Activated CD8-positive, alpha-beta T cell treated with anti-CD3 and anti-CD28 coated beads for 36 hours (primary cell): ENCODE measurements around the gene SSU72. TPM values are rescaled to one million over a fixed set of nuclear protein-coding genes. Genes with fewer than 3 reads are reported as not detected.

Source experiments
- ATAC-seq: fragments of 200-7000 bp; cut with Tn5 transposase; one replicate; pipeline ENCODE4 v1.10.0; 2021; ENCODE audit warnings: mild to moderate bottlenecking, moderate library complexity
- CTCF ChIA-PET: fragments of 350-600 bp; sonication (Branson Sonifier 250); formaldehyde crosslinking; loops from one replicate; lab custom pipeline; 2021; ENCODE audit warnings: antibody characterized with exemption; lab: Charles Lee
- POLR2A ChIA-PET: fragments of 350-600 bp; sonication (Branson Sonifier 250); formaldehyde crosslinking; loops from one replicate; lab custom pipeline; 2021; ENCODE audit warnings: antibody characterized with exemption; lab: Charles Lee
- DNase-seq: peaks from one replicate; pipeline ENCODE4 v3.0.0-alpha.2; 2020
- H3K27ac Mint-ChIP-seq: one replicate; pipeline ENCODE4 v1.8.0; 2021; ENCODE audit warnings: mild to moderate bottlenecking, mixed read lengths
- H3K27me3 Mint-ChIP-seq: one replicate; pipeline ENCODE4 v1.8.0; 2021; ENCODE audit warnings: mixed read lengths
- H3K36me3 Mint-ChIP-seq: one replicate; pipeline ENCODE4 v1.8.0; 2021; ENCODE audit warnings: low read depth, mixed read lengths
- H3K4me1 Mint-ChIP-seq: one replicate; pipeline ENCODE4 v1.8.0; 2021; ENCODE audit warnings: low read depth, mixed read lengths
- H3K4me3 Mint-ChIP-seq: one replicate; pipeline ENCODE4 v1.8.0; 2021; ENCODE audit warnings: mild to moderate bottlenecking, moderate library complexity, mixed read lengths
- H3K9me3 Mint-ChIP-seq: one replicate; pipeline ENCODE4 v1.8.0; 2021; ENCODE audit warnings: mixed read lengths
- intact Hi-C: fragments of 100-400 bp; cut with micrococcal nuclease; formaldehyde crosslinking; loops from one replicate; pipeline ENCODE4 v1.10.0; 2022
- total RNA-seq, 2 experiments: library from RNA; stranded (reverse); gene quantifications; one replicate each; pipeline ENCODE4 v1.2.3, GENCODE V29; 2021
- TF ChIP-seq, protein P1 (sequence below): fragments of 200-600 bp; IDR thresholded peaks from one replicate; pipeline ENCODE4 v1.8.0; 2022; ENCODE audit warnings: antibody characterized with exemption, mild to moderate bottlenecking

The SSU72 gene
- total RNA-seq, 2 experiments from 2014 or later, result 111 to 113 TPM

DNA sequence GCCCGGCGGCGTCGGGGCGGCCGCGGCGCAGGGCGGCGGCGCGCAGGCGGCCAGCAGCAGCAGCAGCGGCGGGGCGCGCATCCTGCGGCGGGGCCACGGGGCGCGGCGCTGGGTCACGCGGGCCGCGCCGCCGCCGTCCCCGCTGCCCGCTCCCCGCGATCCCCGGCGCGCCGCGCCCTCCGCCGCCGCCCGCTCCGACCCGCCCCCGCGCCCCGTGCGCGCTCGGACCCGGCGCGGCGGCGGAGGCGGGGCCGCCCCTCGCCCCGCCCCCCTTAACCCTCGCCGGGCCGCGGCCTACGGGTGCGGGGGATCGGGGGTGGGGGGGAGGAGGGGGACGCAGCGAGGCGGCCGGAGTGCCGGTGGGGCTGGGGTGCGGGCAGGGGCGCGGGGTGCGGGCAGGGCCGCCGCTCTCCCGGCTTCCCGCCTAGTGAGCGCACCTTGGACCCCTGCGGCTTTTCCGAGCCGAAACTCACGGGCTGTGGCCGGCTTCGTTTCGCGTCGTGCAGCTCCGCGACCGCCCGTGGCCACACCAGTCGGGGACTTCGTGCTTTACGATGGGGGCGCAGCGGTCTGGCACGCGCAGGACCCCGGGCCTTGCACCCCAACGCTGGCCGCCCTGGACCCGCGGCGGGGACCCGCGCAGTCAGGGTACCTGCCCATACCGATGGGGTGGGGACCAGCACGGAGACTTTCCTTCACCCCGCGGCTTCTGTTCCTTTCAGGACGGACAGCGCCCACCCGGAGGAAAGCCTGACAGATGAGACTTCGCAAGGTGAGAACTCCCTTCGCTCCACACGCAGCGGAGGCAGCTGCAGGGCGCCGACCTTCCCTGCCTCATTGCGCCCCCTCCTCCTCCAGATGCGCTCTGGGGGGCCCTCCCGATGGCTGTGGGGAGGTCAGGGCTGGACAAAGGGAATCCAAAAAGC is 25.5 kb upstream of the SSU72 start, which contains the start of gene FNDC10:
Gene FNDC10 (minus strand): TSS at position 201 of the 926 bp plus-strand sequence. CDS start 120 bp downstream, at position 81.
- H3K4me1 Mint-ChIP-seq, result peaks cover 11% of the 10 kb centered on the region
- no peaks in the 10 kb centered on the region for H3K9me3 Mint-ChIP-seq
- intact Hi-C loops, result no loop called here
- ATAC-seq (peak; percentile 25), DNase-seq (no peak)
- ChIA-PET POLR2A (no interaction called here), CTCF (no interaction called here)
- H3K36me3 Mint-ChIP-seq, result no peaks in the 10 kb centered on the region
- H3K27ac Mint-ChIP-seq, result no peak within 1 kb of the TSS
- peaks cover 10% of the 10 kb centered on the region for H3K27me3 Mint-ChIP-seq
- H3K4me3 Mint-ChIP-seq, result peak within 1 kb of the TSS; percentile 67
- TF ChIP-seq, protein P1, sequence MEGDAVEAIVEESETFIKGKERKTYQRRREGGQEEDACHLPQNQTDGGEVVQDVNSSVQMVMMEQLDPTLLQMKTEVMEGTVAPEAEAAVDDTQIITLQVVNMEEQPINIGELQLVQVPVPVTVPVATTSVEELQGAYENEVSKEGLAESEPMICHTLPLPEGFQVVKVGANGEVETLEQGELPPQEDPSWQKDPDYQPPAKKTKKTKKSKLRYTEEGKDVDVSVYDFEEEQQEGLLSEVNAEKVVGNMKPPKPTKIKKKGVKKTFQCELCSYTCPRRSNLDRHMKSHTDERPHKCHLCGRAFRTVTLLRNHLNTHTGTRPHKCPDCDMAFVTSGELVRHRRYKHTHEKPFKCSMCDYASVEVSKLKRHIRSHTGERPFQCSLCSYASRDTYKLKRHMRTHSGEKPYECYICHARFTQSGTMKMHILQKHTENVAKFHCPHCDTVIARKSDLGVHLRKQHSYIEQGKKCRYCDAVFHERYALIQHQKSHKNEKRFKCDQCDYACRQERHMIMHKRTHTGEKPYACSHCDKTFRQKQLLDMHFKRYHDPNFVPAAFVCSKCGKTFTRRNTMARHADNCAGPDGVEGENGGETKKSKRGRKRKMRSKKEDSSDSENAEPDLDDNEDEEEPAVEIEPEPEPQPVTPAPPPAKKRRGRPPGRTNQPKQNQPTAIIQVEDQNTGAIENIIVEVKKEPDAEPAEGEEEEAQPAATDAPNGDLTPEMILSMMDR, result no peak

DNA sequence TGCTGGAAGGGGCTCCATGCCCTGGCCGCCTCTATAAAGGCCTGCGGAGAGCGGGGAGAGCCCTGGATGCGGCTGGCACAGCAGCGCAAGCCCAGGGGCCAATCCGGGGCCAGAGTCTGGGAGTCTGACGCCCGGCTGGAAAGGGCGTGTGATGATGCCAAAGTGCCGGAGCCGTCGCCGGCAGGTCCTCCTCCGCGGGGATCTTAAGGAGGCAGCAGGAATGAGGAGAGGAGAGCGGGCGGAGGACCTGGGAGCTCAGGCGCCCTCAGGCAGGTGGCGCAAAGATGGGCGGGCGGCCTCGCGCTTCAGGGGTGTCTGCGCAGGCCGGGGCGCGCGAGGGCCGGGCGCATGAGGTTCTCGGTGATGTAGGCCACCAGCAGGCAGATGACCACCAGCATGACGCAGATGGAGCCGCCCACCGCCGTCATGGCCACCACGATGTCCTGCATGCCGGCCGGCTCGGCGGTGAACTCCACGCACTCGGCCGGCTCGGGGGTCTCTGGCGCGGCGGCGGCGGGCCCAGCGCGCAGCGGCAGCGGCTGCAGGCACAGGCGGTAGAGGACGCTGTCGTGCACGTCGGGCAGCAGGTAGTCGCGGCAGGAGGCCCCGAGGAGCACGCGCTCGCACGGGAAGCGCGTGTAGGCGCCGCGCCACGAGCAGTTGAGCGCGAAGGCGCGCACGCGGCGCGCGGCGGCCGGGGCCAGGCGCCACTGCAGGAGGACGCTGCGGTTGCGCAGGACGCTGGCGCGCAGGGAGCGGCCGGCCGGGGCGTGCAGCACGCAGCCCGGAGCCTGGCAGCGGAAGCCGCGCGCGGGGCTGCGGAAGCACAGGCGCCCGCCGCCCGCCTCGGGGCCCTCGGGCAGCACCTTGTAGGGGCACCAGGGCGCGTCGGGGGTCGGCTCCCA is 24.6 kb upstream of the SSU72 start:
- Mint-ChIP-seq H3K27me3 (peaks cover 10% of the 10 kb centered on the region), H3K4me1 (peaks cover 11% of the 10 kb centered on the region), H3K36me3 (no peaks in the 10 kb centered on the region), H3K9me3 (no peaks in the 10 kb centered on the region), H3K27ac (no peak overlapping the region), H3K4me3 (peak overlapping the region; percentile 67)
- ATAC-seq (peak; percentile 46), DNase-seq (peak; percentile 49)
- intact Hi-C loops, result no loop called here
- TF ChIP-seq, protein P1, result peak; percentile 20
- ChIA-PET CTCF (interaction anchor here (1.1 kb wide), 1 partner anchor 30 kb away, joined by 3 read pairs; no protein-coding TSS in a partner anchor), POLR2A (interaction anchor here (0.7 kb wide), 1 partner anchor 79 kb away, joined by 3 read pairs; no protein-coding TSS in a partner anchor)

DNA sequence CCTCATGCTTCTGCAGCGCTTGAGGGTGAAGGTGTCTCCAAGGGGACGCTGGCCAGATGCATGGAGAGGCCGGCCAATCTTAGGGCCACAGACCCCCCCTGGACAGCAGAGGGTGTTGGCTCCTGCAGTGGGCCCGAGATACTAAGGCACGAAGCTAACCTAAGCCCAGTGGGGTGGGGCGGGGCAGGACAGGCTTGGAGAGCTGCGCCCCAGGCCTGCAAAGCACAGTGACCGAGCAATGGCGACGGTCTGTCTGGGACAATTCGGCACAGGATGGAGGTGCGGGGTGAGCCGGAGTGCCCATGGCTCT is 24.0 kb upstream of the SSU72 start:
- TF ChIP-seq, protein P1, result no peak
- intact Hi-C loops, result no loop called here
- H3K27ac Mint-ChIP-seq, result no peak overlapping the region
- DNase-seq (no peak), ATAC-seq (no peak)
- ChIA-PET POLR2A (interaction anchor here (0.7 to 0.9 kb wide), 2 partner anchors 9 to 80 kb away, joined by 3 to 4 read pairs; no protein-coding TSS in a partner anchor), CTCF (interaction anchor here (1.1 to 1.5 kb wide), 2 partner anchors 29 to 30 kb away, joined by 3 to 4 read pairs; no protein-coding TSS in a partner anchor)
- no peaks in the 10 kb centered on the region for H3K9me3 Mint-ChIP-seq
- no peaks in the 10 kb centered on the region for H3K36me3 Mint-ChIP-seq
- peaks cover 11% of the 10 kb centered on the region for H3K4me1 Mint-ChIP-seq
- H3K27me3 Mint-ChIP-seq, result peaks cover 10% of the 10 kb centered on the region
- H3K4me3 Mint-ChIP-seq, result peak overlapping the region; percentile 67

DNA sequence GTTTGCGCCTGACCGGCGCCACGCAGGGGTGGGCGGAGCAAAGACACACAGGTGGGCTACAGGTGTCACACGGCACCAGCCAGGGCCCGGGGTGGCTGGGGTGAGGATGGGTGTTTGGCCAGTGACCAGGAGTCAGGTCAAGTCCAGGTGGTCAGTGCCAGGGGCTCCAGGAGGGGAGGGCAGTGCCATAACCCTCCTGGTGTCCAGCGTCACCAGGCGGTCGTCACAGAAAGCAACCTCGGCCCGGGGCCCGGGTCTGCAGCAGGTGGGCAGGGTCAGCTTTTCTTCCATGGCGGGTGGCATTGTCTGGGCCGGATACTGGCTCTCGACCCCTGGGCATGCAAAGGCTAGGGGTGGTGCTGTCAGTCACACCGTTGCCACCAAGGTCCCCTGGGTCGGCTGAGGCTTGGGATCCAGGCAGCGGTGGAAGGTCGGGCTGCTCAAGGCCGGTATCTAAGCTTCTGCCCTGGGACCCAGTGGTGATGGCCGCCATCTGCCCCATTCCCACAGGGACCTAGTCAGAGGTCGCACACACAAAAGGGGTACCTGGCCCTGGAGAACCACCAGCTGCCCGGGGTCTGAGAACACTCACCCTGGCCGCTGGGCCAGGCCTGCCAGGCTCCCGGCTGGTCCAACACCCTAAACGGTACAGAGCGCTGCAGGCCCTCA is 23.5 kb upstream of the SSU72 start:
- no peaks in the 10 kb centered on the region for H3K36me3 Mint-ChIP-seq
- intact Hi-C loops, result no loop called here
- H3K4me3 Mint-ChIP-seq, result peak overlapping the region; percentile 67
- H3K27me3 Mint-ChIP-seq, result peaks cover 10% of the 10 kb centered on the region
- DNase-seq (no peak), ATAC-seq (no peak)
- POLR2A ChIA-PET, result interaction anchor here (0.7 to 1.4 kb wide), 3 partner anchors 9 to 80 kb away, joined by 3 to 4 read pairs (median 4); no protein-coding TSS in a partner anchor
- CTCF ChIA-PET, result interaction anchor here (1.1 to 1.5 kb wide), 2 partner anchors 29 to 31 kb away, joined by 3 to 4 read pairs; no protein-coding TSS in a partner anchor
- H3K4me1 Mint-ChIP-seq, result peaks cover 11% of the 10 kb centered on the region
- TF ChIP-seq, protein P1, result no peak
- no peaks in the 10 kb centered on the region for H3K9me3 Mint-ChIP-seq
- no peak overlapping the region for H3K27ac Mint-ChIP-seq
